HepG2 (cell line): Measurements from ENCODE around the gene RNF17. TPM values are rescaled to one million over a fixed set of nuclear protein-coding genes. Genes with fewer than 3 reads are reported as not detected.

ENCODE experiments used
- ATAC-seq: fragments of 200-7000 bp; cut with Tn5 transposase; 3 replicates; pipeline ENCODE4 v1.9.1; 2020; ENCODE audit warnings: mild to moderate bottlenecking, moderate library complexity
- BruUV-seq: library from RNA; stranded (reverse); fragments of 400-500 nt; replicated peaks from 2 replicates; lab custom pipeline; 2021; lab: Mats Ljungman, UMichigan
- CTCF ChIA-PET: fragments of 300-600 bp; formaldehyde crosslinking; extraction: SDS; loops from one replicate; lab custom pipeline; 2021; ENCODE audit warnings: low total read pairs, inconsistent platforms, low intra/inter-chr PET ratio; lab: Yijun Ruan, JAX
- POLR2A ChIA-PET: fragments of 350-600 bp; sonication (Branson Sonifier 250); formaldehyde crosslinking; loops from one replicate; lab custom pipeline; 2020; ENCODE audit warnings: antibody characterized with exemption, inconsistent platforms; lab: Yijun Ruan, JAX
- DNase-seq: peaks from one replicate; pipeline ENCODE4 v3.0.0-alpha.2; 2015; ENCODE audit warnings: low spot score
- FAIRE-seq: peaks from 3 replicates; lab custom pipeline; 2011; peaks lifted over from hg19 to GRCh38; lab: Jason Lieb, UNC
- H2AFZ ChIP-seq: one replicate; pipeline ENCODE4 v1.6.1; 2011; ENCODE audit warnings: low read length, inconsistent platforms
- H3K27ac ChIP-seq: fragments of 300-600 bp; 3 replicates; pipeline ENCODE4 v1.8.0; 2011; ENCODE audit warnings: mixed run types, mild to moderate bottlenecking, mixed read lengths, low read length, inconsistent platforms; ENCODE audit not compliant: insufficient read depth; ENCODE audit errors: extremely low read length
- H3K27me3 ChIP-seq, 2 experiments: fragments of 200-600 bp in 1 of 2; 2 replicates in 1 of 2; 3 replicates in 1 of 2; pipeline versions ENCODE4 v1.6.0 to v1.8.0; 2011; ENCODE audit warnings: low read length in 2 of 2, mild to moderate bottlenecking in 2 of 2, moderate library complexity in 2 of 2, inconsistent platforms in 1 of 2; ENCODE audit not compliant: insufficient read depth in 2 of 2, control insufficient read depth in 1 of 2
- H3K36me3 ChIP-seq, 2 experiments: fragments of 200-600 bp in 1 of 2; replicated peaks in 1 of 2; 2 replicates in 1 of 2; 3 replicates in 1 of 2; pipeline versions ENCODE4 v1.5.1 to v1.8.0; 2011; ENCODE audit warnings: low read length in 2 of 2, inconsistent platforms in 1 of 2; ENCODE audit not compliant: insufficient read depth in 2 of 2, control insufficient read depth in 1 of 2
- H3K4me1 ChIP-seq: 2 replicates; pipeline ENCODE4 v1.5.1; 2012; ENCODE audit warnings: low read length, inconsistent platforms; ENCODE audit not compliant: insufficient read depth
- H3K4me2 ChIP-seq: 2 replicates; pipeline ENCODE4 v1.6.0; 2011; ENCODE audit warnings: low read depth, low read length, inconsistent platforms
- H3K4me3 ChIP-seq, 3 experiments: fragments of 200-600 bp in 1 of 3; sonication (generic), shearing (Covaris generic) in 1 of 3; replicated peaks in 1 of 3; 2 replicates each; pipeline ENCODE4 v1.5.1; 2011 to 2016; ENCODE audit warnings: low read length in 3 of 3, inconsistent platforms in 2 of 3, low read depth in 2 of 3, mild to moderate bottlenecking in 2 of 3, control low read depth in 1 of 3, mixed read lengths in 1 of 3; ENCODE audit not compliant: insufficient read depth in 1 of 3
- H3K79me2 ChIP-seq: one replicate; pipeline ENCODE4 v1.6.1; 2011; ENCODE audit warnings: low read length, inconsistent platforms; ENCODE audit not compliant: insufficient read depth
- H3K9ac ChIP-seq: 2 replicates; pipeline ENCODE4 v1.6.0; 2011; ENCODE audit warnings: mild to moderate bottlenecking, low read depth, low read length, inconsistent platforms; ENCODE audit not compliant: insufficient read depth
- H3K9me3 ChIP-seq: 2 replicates; pipeline ENCODE4 v1.5.1; 2012; ENCODE audit warnings: mild to moderate bottlenecking, low read length
- H4K20me1 ChIP-seq: 2 replicates; pipeline ENCODE4 v1.6.0; 2011; ENCODE audit warnings: inconsistent platforms, mild to moderate bottlenecking, low read length, moderate library complexity; ENCODE audit not compliant: insufficient read depth
- HMG20A ChIP-seq: IDR thresholded peaks from 2 replicates; pipeline ENCODE4 v1.6.1; 2016; ENCODE audit warnings: borderline replicate concordance
- JDP2 ChIP-seq: sonication (generic); formaldehyde crosslinking; IDR thresholded peaks from 2 replicates; pipeline ENCODE4 v1.8.1; 2022; ENCODE audit warnings: missing genetic modification reagents, borderline replicate concordance
- NFE2 ChIP-seq: sonication (generic); formaldehyde crosslinking; IDR thresholded peaks from 2 replicates; pipeline ENCODE4 v1.4.0; 2020; ENCODE audit warnings: missing genetic modification reagents
- SMC3 ChIP-seq: IDR thresholded peaks from 2 replicates; pipeline ENCODE4 v1.6.1; 2011; ENCODE audit warnings: low read length, improper control_type of control experiment
- SP140L ChIP-seq: sonication (generic); formaldehyde crosslinking; IDR thresholded peaks from 2 replicates; pipeline ENCODE4 v1.4.0; 2020; ENCODE audit warnings: missing genetic modification reagents, borderline replicate concordance
- ZNF33B ChIP-seq: sonication (generic); formaldehyde crosslinking; IDR thresholded peaks from 2 replicates; pipeline ENCODE4 v1.5.1; 2020; ENCODE audit warnings: mild to moderate bottlenecking, missing genetic modification reagents
- ZNF343 ChIP-seq: sonication (generic); formaldehyde crosslinking; IDR thresholded peaks from 2 replicates; pipeline ENCODE4 v1.4.0; 2020; ENCODE audit warnings: mild to moderate bottlenecking, missing genetic modification reagents
- ZNF570 ChIP-seq: sonication (generic); formaldehyde crosslinking; IDR thresholded peaks from 2 replicates; pipeline ENCODE4 v1.4.0; 2020; ENCODE audit warnings: mild to moderate bottlenecking, missing genetic modification reagents, borderline replicate concordance
- ZNF713 ChIP-seq: sonication (generic); formaldehyde crosslinking; IDR thresholded peaks from 2 replicates; pipeline ENCODE4 v1.4.0; 2020; ENCODE audit warnings: mild to moderate bottlenecking, missing genetic modification reagents
- WGBS: methylation state at CpG from one replicate; pipeline ENCODE4 v1.1.6; 2017; ENCODE audit warnings: low lambda C conversion rate; 5-methylcytosine and 5-hydroxymethylcytosine counted together
- in situ Hi-C: cut with HindIII; loops from 2 replicates; pipeline ENCODE4 v1.10.0; 2017; ENCODE audit warnings: low pct_unique_long_range_greater_than_20kb; ENCODE audit not compliant: extremely low pct_ligation_motif_present
- intact Hi-C: fragments of 100-400 bp; cut with micrococcal nuclease; formaldehyde crosslinking; loops from one replicate; pipeline ENCODE4 v1.10.0; 2022; ENCODE audit not compliant: unreplicated experiment
- polyA plus RNA-seq, 8 experiments: library from polyadenylated mRNA; depleted of rRNA in 3 of 8; stranded (reverse) in 7 of 8; unstranded in 1 of 8; fragments of >200 nt; fragmentation: Illumina TruSeq in 4 of 8; extraction: Trizol in 4 of 8; gene quantifications; 2 replicates each; pipeline versions ENCODE4 v1.2.1 to v1.2.3, GENCODE V29; 2011 to 2016; ENCODE audit warnings: low read depth in 4 of 8, missing spikeins in 1 of 8, mixed read lengths in 1 of 8; ENCODE audit not compliant: insufficient read depth in 1 of 8
- total RNA-seq, 5 experiments: library from RNA; depleted of rRNA; stranded (reverse); fragments of >200 nt; fragmentation: Illumina TruSeq; extraction: Trizol; gene quantifications; 2 replicates each; pipeline ENCODE4 v1.2.3, GENCODE V29; 2016; ENCODE audit warnings: low read depth in 1 of 5
- TF ChIP-seq, protein P1 (sequence below): sonication (generic); formaldehyde crosslinking; IDR thresholded peaks from 2 replicates; pipeline ENCODE4 v1.4.0; 2020; ENCODE audit warnings: low read depth, mild to moderate bottlenecking, missing genetic modification reagents
- TF ChIP-seq, protein P2 (sequence below): sonication (generic); formaldehyde crosslinking; IDR thresholded peaks from 2 replicates; pipeline ENCODE4 v1.4.0; 2020; ENCODE audit warnings: missing genetic modification reagents, mild to moderate bottlenecking, borderline replicate concordance
- TF ChIP-seq, protein P3 (sequence below): sonication (generic); formaldehyde crosslinking; IDR thresholded peaks from 2 replicates; pipeline ENCODE4 v1.4.0; 2020; ENCODE audit warnings: missing genetic modification reagents
- TF ChIP-seq, protein P4 (sequence below): sonication (generic); formaldehyde crosslinking; IDR thresholded peaks from 2 replicates; pipeline ENCODE4 v1.5.1; 2020; ENCODE audit warnings: missing genetic modification reagents, mild to moderate bottlenecking, borderline replicate concordance
- TF ChIP-seq, protein P5 (sequence below): sonication (generic); formaldehyde crosslinking; IDR thresholded peaks from 2 replicates; pipeline ENCODE4 v1.5.1; 2020; ENCODE audit warnings: mild to moderate bottlenecking, missing genetic modification reagents, moderate library complexity

The RNF17 gene
- total and polyA plus RNA-seq, 2 of the 13 experiments (the other 11 are each of a cell fraction or from before 2014, with no cell fraction given): not detected

DNA sequence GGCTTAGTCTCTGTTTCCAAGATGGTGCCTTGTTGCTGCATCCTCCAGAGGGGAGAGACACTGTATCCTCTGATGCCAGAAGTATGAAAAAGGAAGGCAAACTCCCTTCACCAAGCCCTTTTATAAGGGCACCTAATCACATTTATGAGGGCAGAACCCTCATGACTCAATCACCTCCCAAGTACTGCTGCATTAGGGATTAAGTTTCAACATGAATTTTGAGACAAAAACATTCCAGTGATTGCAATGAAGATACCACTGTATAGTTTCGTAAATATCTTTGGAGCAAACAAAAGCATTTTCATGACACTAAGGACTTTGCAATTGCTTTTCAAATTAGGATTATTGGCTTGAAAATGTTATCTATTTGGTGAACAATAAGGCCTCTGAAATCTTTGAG, 63.8 kb downstream of the RNF17 start:
- intact Hi-C loops (no loop called here), in situ Hi-C loops (no loop called here)
- CTCF ChIA-PET: no interaction called here
- Histone ChIP-seq H2AFZ (no peak overlapping the region), H4K20me1 (no peaks in the 10 kb centered on the region), H3K4me2 (no peak overlapping the region), H3K36me3 (no peaks in the 10 kb centered on the region), H3K9me3 (no peaks in the 10 kb centered on the region), H3K4me3 (no peak overlapping the region), H3K4me1 (peaks cover 11% of the 10 kb centered on the region), H3K9ac (no peak overlapping the region), H3K79me2 (no peaks in the 10 kb centered on the region), H3K27ac (no peak overlapping the region), H3K27me3 (peaks cover 0 to under 1% of the 10 kb centered on the region in 2 experiments; a peak in 1 of 5 replicates)
- FAIRE-seq: no peak
- WGBS: 9% methylated on average over 1 of the region's 1 CpG
- DNase-seq: no peak
- ATAC-seq: no peak
- POLR2A ChIA-PET: no interaction called here
- no TSS peak for BruUV-seq
- TF ChIP-seq, protein P1, sequence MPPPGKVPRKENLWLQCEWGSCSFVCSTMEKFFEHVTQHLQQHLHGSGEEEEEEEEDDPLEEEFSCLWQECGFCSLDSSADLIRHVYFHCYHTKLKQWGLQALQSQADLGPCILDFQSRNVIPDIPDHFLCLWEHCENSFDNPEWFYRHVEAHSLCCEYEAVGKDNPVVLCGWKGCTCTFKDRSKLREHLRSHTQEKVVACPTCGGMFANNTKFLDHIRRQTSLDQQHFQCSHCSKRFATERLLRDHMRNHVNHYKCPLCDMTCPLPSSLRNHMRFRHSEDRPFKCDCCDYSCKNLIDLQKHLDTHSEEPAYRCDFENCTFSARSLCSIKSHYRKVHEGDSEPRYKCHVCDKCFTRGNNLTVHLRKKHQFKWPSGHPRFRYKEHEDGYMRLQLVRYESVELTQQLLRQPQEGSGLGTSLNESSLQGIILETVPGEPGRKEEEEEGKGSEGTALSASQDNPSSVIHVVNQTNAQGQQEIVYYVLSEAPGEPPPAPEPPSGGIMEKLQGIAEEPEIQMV (CRISPR knock-in tag): no peak
- TF ChIP-seq, protein P2, sequence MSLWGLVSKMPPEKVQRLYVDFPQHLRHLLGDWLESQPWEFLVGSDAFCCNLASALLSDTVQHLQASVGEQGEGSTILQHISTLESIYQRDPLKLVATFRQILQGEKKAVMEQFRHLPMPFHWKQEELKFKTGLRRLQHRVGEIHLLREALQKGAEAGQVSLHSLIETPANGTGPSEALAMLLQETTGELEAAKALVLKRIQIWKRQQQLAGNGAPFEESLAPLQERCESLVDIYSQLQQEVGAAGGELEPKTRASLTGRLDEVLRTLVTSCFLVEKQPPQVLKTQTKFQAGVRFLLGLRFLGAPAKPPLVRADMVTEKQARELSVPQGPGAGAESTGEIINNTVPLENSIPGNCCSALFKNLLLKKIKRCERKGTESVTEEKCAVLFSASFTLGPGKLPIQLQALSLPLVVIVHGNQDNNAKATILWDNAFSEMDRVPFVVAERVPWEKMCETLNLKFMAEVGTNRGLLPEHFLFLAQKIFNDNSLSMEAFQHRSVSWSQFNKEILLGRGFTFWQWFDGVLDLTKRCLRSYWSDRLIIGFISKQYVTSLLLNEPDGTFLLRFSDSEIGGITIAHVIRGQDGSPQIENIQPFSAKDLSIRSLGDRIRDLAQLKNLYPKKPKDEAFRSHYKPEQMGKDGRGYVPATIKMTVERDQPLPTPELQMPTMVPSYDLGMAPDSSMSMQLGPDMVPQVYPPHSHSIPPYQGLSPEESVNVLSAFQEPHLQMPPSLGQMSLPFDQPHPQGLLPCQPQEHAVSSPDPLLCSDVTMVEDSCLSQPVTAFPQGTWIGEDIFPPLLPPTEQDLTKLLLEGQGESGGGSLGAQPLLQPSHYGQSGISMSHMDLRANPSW (CRISPR knock-in tag): no peak
- TF ChIP-seq HMG20A (CRISPR knock-in tag): no peak
- TF ChIP-seq, protein P3, sequence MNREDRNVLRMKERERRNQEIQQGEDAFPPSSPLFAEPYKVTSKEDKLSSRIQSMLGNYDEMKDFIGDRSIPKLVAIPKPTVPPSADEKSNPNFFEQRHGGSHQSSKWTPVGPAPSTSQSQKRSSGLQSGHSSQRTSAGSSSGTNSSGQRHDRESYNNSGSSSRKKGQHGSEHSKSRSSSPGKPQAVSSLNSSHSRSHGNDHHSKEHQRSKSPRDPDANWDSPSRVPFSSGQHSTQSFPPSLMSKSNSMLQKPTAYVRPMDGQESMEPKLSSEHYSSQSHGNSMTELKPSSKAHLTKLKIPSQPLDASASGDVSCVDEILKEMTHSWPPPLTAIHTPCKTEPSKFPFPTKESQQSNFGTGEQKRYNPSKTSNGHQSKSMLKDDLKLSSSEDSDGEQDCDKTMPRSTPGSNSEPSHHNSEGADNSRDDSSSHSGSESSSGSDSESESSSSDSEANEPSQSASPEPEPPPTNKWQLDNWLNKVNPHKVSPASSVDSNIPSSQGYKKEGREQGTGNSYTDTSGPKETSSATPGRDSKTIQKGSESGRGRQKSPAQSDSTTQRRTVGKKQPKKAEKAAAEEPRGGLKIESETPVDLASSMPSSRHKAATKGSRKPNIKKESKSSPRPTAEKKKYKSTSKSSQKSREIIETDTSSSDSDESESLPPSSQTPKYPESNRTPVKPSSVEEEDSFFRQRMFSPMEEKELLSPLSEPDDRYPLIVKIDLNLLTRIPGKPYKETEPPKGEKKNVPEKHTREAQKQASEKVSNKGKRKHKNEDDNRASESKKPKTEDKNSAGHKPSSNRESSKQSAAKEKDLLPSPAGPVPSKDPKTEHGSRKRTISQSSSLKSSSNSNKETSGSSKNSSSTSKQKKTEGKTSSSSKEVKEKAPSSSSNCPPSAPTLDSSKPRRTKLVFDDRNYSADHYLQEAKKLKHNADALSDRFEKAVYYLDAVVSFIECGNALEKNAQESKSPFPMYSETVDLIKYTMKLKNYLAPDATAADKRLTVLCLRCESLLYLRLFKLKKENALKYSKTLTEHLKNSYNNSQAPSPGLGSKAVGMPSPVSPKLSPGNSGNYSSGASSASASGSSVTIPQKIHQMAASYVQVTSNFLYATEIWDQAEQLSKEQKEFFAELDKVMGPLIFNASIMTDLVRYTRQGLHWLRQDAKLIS: no peak
- no peak for TF ChIP-seq NFE2 (CRISPR knock-in tag)
- TF ChIP-seq ZNF33B: no peak
- no peak for TF ChIP-seq ZNF713
- TF ChIP-seq, protein P4, sequence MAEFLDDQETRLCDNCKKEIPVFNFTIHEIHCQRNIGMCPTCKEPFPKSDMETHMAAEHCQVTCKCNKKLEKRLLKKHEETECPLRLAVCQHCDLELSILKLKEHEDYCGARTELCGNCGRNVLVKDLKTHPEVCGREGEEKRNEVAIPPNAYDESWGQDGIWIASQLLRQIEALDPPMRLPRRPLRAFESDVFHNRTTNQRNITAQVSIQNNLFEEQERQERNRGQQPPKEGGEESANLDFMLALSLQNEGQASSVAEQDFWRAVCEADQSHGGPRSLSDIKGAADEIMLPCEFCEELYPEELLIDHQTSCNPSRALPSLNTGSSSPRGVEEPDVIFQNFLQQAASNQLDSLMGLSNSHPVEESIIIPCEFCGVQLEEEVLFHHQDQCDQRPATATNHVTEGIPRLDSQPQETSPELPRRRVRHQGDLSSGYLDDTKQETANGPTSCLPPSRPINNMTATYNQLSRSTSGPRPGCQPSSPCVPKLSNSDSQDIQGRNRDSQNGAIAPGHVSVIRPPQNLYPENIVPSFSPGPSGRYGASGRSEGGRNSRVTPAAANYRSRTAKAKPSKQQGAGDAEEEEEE: no peak
- no peak for TF ChIP-seq JDP2
- TF ChIP-seq, protein P5, sequence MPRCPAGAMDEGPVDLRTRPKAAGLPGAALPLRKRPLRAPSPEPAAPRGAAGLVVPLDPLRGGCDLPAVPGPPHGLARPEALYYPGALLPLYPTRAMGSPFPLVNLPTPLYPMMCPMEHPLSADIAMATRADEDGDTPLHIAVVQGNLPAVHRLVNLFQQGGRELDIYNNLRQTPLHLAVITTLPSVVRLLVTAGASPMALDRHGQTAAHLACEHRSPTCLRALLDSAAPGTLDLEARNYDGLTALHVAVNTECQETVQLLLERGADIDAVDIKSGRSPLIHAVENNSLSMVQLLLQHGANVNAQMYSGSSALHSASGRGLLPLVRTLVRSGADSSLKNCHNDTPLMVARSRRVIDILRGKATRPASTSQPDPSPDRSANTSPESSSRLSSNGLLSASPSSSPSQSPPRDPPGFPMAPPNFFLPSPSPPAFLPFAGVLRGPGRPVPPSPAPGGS (CRISPR knock-in tag): no peak
- TF ChIP-seq ZNF343 (CRISPR knock-in tag): no peak
- no peak for TF ChIP-seq ZNF570 (CRISPR knock-in tag)
- TF ChIP-seq SMC3: no peak
- no peak for TF ChIP-seq SP140L
